Activated T-helper 17 cell treated with anti-CD3 and anti-CD28 coated beads, Interleukin-2, amount 50 U/mL, for 72 hours (primary cell): Measurements from ENCODE around the gene ACBD6. TPM values are rescaled to one million over a fixed set of nuclear protein-coding genes. Genes with fewer than 3 reads are reported as not detected.

Experiments used
- ATAC-seq: fragments of 150-1000 bp; cut with Tn5 transposase; replicated peaks from 2 replicates; pipeline ENCODE4 v1.10.0; 2021; ENCODE audit warnings: mild to moderate bottlenecking, moderate library complexity
- H3K27ac Mint-ChIP-seq: one replicate; pipeline ENCODE4 v1.8.0; 2022; ENCODE audit warnings: mixed read lengths
- H3K27me3 Mint-ChIP-seq: one replicate; pipeline ENCODE4 v1.8.0; 2022; ENCODE audit warnings: mixed read lengths
- H3K36me3 Mint-ChIP-seq: one replicate; pipeline ENCODE4 v1.8.0; 2022; ENCODE audit warnings: low read depth, mild to moderate bottlenecking, mixed read lengths
- H3K4me1 Mint-ChIP-seq: one replicate; pipeline ENCODE4 v1.8.0; 2022; ENCODE audit warnings: mixed read lengths
- H3K4me3 Mint-ChIP-seq: one replicate; pipeline ENCODE4 v1.8.0; 2022; ENCODE audit warnings: mild to moderate bottlenecking, mixed read lengths
- H3K9me3 Mint-ChIP-seq: one replicate; pipeline ENCODE4 v1.8.0; 2022; ENCODE audit warnings: mixed read lengths
- total RNA-seq, 2 donors: library from RNA; stranded (reverse); gene quantifications; one replicate each; pipeline ENCODE4 v1.2.3, GENCODE V29; 2022

Gene ACBD6
- total RNA-seq, 2 donors from 2014 or later = 33.4 to 41.9 TPM

DNA sequence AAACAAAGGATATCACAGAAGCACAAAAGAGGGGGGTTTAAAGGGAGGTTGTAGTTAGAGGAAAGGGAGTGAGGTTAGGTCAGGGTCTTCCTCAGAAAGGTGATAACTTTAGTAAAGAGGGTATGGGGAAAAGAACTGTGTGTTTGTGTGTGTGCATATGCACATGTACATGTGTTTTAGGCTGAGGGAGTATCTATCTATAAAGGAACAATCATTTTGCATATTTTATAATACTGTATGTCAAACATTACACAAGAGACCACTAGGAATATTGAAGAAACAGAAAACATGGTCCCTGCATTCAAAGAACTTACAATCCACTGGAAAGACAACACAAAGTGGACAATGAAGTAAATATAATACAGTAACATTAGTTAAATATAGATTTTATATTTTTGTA is 132.2 kb downstream of the ACBD6 start:
- Mint-ChIP-seq H3K36me3 (peaks cover 6% of the 10 kb centered on the region), H3K9me3 (no peaks in the 10 kb centered on the region), H3K4me1 (peaks cover 9% of the 10 kb centered on the region), H3K27me3 (no peaks in the 10 kb centered on the region), H3K4me3 (no peak overlapping the region), H3K27ac (peak overlapping the region; percentile 2)
- no peak for ATAC-seq

DNA sequence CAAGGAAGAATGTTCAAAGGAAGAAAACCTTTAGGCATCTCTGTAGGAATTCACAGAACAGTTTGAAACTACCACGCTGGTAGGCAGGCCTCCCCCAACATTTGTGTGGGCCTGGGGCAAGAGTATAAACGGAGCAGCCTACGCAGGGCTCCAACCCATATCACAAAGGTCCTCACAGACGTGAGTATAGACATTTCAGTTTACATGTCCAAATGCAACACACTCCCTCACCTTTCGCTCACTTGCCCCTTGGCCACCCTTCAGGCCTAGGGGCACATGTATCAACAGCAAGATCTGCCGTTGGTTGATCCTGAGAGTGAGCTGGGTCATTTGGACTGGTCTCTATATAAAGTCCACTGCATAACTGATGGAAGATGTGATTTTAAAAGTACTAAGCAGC is 133.3 kb downstream of the ACBD6 start:
- no peak overlapping the region for H3K27ac Mint-ChIP-seq
- H3K27me3 Mint-ChIP-seq = no peaks in the 10 kb centered on the region
- peaks cover 9% of the 10 kb centered on the region for H3K4me1 Mint-ChIP-seq
- ATAC-seq = no peak
- H3K4me3 Mint-ChIP-seq = no peak overlapping the region
- H3K36me3 Mint-ChIP-seq = peaks cover 6% of the 10 kb centered on the region
- H3K9me3 Mint-ChIP-seq = no peaks in the 10 kb centered on the region

DNA sequence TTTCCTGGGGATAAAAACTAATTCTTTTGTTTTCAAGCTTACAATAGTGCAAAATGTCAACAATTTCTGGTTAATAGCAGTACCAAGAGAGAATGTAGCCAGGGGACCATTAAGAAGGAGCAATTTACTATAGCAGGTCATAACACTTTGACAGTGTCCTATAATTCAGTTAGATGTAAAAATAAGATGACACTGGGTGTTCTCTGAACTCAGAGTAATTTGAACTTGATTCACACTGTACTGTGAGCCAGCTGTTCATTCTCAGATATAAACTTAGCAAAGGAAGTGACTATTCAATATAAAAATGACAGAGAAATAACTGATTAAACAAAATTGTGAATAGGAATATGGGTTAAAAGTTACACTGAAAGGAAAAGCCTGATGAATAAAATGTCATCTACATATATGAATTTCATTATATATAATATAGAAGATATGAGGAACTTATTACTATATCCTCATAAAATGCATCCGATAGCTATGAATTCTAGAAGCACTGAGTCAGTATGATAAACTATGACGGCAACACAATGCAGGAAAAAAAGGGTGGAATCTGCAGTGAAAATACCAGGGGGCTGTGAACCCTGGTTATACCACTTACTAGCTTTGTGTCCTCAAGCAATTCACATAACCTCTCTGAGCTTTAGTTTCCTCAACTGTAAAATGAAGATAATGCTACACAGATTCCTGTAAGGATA is 135.9 kb downstream of the ACBD6 start:
- Mint-ChIP-seq H3K4me1 (peaks cover 3% of the 10 kb centered on the region), H3K36me3 (peaks cover 6% of the 10 kb centered on the region), H3K27ac (no peak overlapping the region), H3K4me3 (no peak overlapping the region), H3K9me3 (no peaks in the 10 kb centered on the region), H3K27me3 (no peaks in the 10 kb centered on the region)
- no peak for ATAC-seq

DNA sequence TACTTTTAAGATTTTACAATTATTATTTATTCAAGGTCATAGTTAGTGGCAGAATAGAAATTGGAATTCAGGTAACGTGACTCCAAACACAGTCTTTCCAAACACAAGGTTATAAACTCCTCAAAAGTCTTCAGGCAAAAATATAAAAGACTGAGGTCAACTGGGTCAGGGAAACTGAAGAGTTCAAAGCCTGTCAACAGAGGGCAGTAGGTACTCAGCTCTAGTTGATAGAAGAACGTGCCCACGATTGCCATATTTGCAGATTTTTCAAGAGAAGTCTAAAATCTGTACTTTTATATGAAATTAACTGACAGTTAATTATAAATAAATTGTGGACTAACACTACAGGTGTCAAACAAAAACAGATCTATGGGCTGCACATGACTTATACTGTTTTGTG is 137.3 kb downstream of the ACBD6 start:
- peaks cover 3% of the 10 kb centered on the region for H3K36me3 Mint-ChIP-seq

DNA sequence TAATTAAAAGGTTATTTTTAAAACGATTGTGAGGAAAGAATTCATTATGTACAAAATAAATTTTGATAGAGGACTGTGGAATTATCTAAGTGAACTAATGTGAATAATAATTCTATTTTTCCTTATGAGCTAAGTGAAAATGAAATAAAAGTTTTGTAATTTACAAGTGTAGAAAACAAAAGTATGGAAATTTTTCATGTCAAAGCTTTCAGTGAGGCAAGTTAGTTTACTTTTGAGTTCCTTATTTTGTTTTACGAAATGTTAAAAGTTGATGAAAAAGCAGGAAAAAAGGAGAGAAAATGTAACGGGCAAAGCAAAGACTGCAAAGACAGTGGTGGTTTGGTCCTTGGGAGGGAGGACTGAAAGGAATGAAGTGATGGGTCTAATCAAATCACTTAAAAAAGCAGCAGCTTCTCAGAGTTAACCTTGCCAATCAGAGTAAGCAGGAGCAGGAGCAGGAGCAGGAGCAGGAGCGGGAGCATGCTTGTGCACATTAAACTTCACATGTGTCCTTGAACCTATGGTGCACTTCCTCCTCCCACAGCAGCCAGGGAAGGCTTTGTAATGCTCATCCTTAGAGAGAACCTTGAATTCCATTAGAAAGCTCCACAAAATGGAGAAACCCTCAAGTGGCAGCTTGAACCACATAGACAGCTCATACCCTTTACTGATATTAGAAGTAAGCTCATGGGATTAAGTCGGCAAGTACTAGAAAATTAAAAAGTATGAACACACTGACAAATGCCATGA is 139.0 kb downstream of the ACBD6 start:
- no peak for ATAC-seq
- Mint-ChIP-seq H3K9me3 (no peaks in the 10 kb centered on the region), H3K36me3 (no peaks in the 10 kb centered on the region), H3K4me1 (no peaks in the 10 kb centered on the region), H3K27ac (no peak overlapping the region), H3K4me3 (no peak overlapping the region), H3K27me3 (no peaks in the 10 kb centered on the region)

More for the DNA sequence above, 137.3 kb downstream of the ACBD6 start:
- H3K27me3 Mint-ChIP-seq = no peaks in the 10 kb centered on the region
- H3K4me3 Mint-ChIP-seq = no peak overlapping the region
- H3K27ac Mint-ChIP-seq = no peak overlapping the region
- no peaks in the 10 kb centered on the region for H3K4me1 Mint-ChIP-seq
- no peak for ATAC-seq
- no peaks in the 10 kb centered on the region for H3K9me3 Mint-ChIP-seq

DNA sequence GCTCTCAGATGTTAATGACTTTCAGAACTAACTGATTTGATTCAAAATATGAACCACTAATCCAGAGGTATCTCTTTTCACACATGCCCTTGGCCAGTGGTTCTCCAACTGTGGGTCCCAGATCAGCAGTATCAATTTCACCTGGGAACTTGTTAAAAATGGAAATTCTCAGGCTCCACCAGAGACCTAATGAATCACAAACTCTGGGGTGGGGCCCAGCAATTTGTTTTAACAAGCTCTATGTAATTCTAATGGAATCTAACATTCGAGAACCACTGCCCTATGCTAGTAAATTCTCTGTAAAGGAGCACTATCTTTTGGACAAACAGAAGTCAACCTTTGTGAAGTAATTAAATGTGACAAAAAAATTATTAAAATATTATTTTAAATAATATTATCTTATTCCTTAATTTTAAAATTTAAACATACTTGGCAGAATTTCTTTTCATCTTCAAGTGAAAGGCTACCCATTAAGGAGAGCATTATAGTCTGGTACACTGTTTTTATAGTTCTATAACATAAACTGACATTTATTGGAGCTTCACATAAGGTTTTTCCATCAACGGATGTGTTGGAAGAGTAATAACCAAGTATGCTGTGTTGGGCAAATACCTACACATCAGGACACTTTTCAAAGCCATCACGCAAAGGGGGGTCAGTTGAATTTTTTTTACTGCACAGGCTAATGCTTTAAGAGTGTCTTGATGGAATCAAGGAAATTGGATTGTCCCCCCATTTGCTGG is 141.9 kb downstream of the ACBD6 start:
- H3K36me3 Mint-ChIP-seq = no peaks in the 10 kb centered on the region
- no peaks in the 10 kb centered on the region for H3K27me3 Mint-ChIP-seq
- no peak overlapping the region for H3K27ac Mint-ChIP-seq
- no peaks in the 10 kb centered on the region for H3K4me1 Mint-ChIP-seq
- H3K9me3 Mint-ChIP-seq = no peaks in the 10 kb centered on the region
- ATAC-seq = no peak
- H3K4me3 Mint-ChIP-seq = no peak overlapping the region

DNA sequence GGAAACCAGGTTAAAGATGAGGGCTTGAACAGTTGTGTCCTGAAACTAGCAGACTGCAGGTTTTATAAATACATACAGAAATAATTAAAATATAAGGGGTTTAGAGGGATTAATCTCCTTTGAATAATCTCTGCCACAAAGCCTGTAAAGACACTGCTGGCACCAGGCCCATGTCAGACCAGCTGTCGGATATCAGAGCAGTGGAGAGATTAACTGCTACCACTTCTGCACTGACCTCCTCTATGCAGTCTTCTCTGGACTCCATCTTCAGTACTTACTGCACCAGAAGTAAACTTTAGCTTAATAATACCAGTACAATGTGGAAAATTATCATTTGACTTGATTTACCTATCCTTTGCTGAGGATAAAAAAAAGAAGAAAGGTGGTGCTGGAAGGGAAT is 143.7 kb downstream of the ACBD6 start:
- Mint-ChIP-seq H3K4me3 (no peak overlapping the region), H3K4me1 (no peaks in the 10 kb centered on the region), H3K9me3 (no peaks in the 10 kb centered on the region), H3K36me3 (no peaks in the 10 kb centered on the region), H3K27me3 (no peaks in the 10 kb centered on the region), H3K27ac (no peak overlapping the region)
- no peak for ATAC-seq

DNA sequence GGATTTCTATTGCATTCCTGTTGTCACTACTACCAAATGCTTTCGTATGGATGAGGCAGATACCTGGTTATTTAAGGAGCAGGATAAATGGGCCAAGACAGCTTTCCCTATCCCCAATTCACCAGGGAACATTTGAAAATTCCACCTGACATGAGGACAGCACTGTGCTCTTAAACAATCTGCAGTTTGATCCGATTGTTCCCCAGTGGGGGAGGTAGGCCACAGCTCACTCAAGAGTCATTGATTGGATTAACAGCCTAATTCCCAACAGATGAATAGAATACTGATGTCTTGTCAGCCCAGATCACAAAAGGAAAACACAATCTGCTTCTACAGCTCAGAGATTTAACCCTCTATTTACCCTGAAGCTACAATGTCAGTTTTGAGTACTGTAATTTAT is 148.4 kb downstream of the ACBD6 start:
- H3K9me3 Mint-ChIP-seq = no peaks in the 10 kb centered on the region
- no peak overlapping the region for H3K4me3 Mint-ChIP-seq
- H3K4me1 Mint-ChIP-seq = peaks cover 5% of the 10 kb centered on the region
- no peaks in the 10 kb centered on the region for H3K27me3 Mint-ChIP-seq
- ATAC-seq = no peak
- H3K27ac Mint-ChIP-seq = no peak overlapping the region
- H3K36me3 Mint-ChIP-seq = no peaks in the 10 kb centered on the region

DNA sequence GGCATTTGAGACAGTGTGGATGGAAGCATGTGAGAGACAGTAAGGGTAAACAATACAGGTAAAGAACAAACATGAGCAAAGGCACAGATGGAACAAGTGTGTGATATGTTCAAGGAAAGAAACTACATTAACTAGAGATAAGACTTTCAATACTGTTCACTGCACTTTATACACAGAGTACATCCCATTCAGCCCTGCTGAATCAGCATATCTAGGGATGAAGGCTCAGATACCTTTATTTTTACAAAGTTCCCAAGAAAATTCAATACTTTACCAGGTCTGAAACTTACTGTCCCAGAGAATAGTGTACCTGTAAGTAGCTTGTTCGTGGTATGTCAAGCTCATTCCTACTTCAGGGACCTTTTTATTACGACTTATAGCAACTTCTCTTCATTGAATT is 149.8 kb downstream of the ACBD6 start:
- H3K4me1 Mint-ChIP-seq = peaks cover 5% of the 10 kb centered on the region
- H3K27ac Mint-ChIP-seq = no peak overlapping the region
- H3K4me3 Mint-ChIP-seq = no peak overlapping the region
- no peaks in the 10 kb centered on the region for H3K9me3 Mint-ChIP-seq
- no peaks in the 10 kb centered on the region for H3K36me3 Mint-ChIP-seq
- H3K27me3 Mint-ChIP-seq = no peaks in the 10 kb centered on the region
- ATAC-seq = no peak

DNA sequence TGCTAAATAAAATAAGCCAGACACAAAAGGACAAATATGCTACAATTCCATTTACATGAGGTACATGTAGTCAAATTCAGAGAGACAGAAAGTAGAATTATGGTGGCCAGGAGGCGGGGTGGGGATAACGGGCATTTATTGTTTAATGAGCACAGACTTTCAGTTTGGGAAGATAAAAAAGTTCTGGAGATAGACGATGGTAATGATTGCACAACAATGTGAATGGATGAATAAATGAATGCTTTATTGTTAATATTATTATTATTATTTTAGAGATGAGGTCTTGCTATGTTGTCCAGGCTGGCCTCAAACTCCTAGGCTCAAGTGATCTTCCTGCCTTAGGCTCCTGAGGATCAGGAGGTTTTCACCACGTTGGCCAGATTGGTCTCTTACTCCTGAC is 150.4 kb downstream of the ACBD6 start:
- Mint-ChIP-seq H3K36me3 (no peaks in the 10 kb centered on the region), H3K4me3 (no peak overlapping the region), H3K27ac (no peak overlapping the region), H3K4me1 (peaks cover 7% of the 10 kb centered on the region), H3K27me3 (no peaks in the 10 kb centered on the region), H3K9me3 (no peaks in the 10 kb centered on the region)
- ATAC-seq = no peak

DNA sequence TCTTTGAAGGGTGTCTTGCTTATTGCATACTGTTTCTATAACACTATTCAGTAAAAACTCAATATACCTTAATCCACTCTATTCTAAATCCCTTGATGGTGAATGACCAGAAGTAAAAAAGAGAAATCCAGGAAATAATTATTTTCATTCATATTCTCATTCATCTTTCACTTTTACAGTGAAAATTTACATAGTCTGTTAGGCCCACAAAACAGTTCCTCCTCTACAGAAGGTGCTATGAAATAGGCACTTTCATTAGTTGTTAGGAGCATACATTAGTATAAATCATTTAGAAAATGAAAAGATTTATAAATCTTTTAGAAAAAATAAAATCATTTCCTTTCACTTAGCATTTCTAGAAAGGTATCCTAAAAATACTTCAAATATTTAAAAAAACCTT is 157.2 kb downstream of the ACBD6 start:
- peaks cover 13% of the 10 kb centered on the region for H3K4me1 Mint-ChIP-seq
- no peak overlapping the region for H3K27ac Mint-ChIP-seq
- H3K36me3 Mint-ChIP-seq = peaks cover 9% of the 10 kb centered on the region
- ATAC-seq = no peak
- H3K27me3 Mint-ChIP-seq = no peaks in the 10 kb centered on the region
- no peak overlapping the region for H3K4me3 Mint-ChIP-seq
- no peaks in the 10 kb centered on the region for H3K9me3 Mint-ChIP-seq

DNA sequence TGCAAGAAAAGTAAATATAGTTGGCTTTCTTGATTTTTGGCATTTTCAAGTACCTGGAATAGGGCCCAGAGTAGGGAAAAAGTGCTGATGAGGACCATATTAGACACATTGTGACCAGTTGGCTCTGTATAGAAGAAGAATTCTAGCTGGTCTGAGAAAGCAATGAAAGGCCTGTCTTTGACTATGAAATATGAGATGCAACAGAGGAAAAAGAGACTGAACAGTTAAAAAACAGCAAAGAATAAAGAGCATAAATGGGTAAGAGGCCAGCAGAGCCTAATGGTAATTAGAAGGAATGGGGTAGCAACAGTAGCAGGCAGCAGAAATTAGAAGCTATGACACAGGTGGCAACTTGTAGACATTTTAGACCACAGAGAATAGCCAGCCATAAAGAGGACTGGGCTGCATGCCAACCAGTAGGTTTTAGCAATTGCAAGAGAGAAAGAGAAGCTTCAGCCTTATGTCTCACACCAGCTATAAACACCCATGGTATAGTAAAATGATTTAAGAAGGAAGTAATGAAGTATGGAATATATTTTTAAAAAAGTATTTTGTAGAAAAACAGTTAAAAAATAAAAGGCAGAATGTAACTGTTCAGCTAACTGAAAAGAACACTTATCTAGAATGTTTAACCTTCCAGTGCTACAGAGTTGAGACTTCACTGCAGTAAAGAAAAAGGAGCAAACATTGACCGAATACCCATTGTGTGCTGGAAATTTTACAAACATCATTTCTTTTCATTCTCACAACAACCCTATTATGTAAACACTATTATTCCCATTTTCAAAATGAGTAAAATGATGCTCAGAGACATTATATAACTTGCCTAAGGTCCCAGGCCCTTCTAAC is 158.2 kb downstream of the ACBD6 start:
- Mint-ChIP-seq H3K36me3 (peaks cover 9% of the 10 kb centered on the region), H3K4me3 (no peak overlapping the region), H3K9me3 (no peaks in the 10 kb centered on the region), H3K27me3 (no peaks in the 10 kb centered on the region), H3K27ac (no peak overlapping the region), H3K4me1 (peaks cover 13% of the 10 kb centered on the region)
- no peak for ATAC-seq

DNA sequence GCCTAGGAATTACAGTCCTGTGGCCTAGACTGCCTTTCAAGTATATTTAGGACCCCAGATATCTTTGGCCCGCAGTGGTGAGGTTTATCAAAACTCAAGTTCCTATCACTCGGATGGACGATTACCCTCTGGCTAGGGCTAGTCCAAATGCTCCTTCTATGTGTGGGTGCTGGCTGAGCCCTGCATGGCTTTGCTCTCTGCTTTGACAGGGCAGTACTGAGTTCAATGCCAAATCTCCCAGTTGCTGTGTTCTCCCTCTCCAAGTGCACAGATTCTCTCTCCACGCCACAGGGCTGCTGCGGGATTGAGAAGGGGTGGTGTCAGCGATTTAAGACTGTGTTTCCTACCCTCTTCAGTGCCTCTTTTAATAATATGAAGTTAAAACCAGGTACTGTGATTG is 175.3 kb downstream of the ACBD6 start:
- Mint-ChIP-seq H3K4me1 (no peaks in the 10 kb centered on the region), H3K4me3 (no peak overlapping the region), H3K36me3 (no peaks in the 10 kb centered on the region), H3K9me3 (peaks cover 3% of the 10 kb centered on the region), H3K27ac (no peak overlapping the region), H3K27me3 (no peaks in the 10 kb centered on the region)
- no peak for ATAC-seq

DNA sequence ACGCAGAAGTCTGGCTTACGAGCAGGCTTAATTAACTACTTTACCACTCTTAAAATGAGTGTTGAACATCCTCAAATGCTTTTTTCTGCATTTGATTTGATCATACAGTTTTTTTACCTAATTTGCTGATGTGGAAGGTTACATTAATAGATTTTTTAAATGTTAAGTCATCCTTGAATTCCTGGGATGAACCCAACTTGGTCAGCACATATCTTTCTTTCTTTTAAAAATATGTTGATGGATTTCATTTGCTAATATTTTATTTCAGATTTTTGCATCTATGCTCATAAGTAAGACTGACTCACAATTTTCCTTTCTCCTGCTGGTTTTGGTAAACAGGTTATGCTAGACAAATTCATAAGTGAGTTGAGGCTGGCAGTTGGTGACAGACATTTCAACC is 189.5 kb downstream of the ACBD6 start:
- Mint-ChIP-seq H3K27ac (no peak overlapping the region), H3K4me3 (no peak overlapping the region), H3K4me1 (peaks cover 7% of the 10 kb centered on the region), H3K27me3 (no peaks in the 10 kb centered on the region), H3K9me3 (peaks cover 4% of the 10 kb centered on the region), H3K36me3 (peaks cover 45% of the 10 kb centered on the region)
- no peak for ATAC-seq
